HFFc6 (cell line): ENCODE data around the gene MAP2K2. TPM values are rescaled to one million over a fixed set of nuclear protein-coding genes. Genes with fewer than 3 reads are reported as not detected.

Experiments
- DNase-seq: peaks from one replicate; pipeline ENCODE4 v3.0.0-alpha.2; 2018
- H3K27ac Mint-ChIP-seq: 2 replicates; pipeline ENCODE4 v1.8.0; 2020; ENCODE audit warnings: mild to moderate bottlenecking, mixed read lengths
- H3K27me3 Mint-ChIP-seq: 2 replicates; pipeline ENCODE4 v1.8.0; 2021; ENCODE audit warnings: mild to moderate bottlenecking, moderate library complexity, mixed read lengths; ENCODE audit not compliant: insufficient read depth
- H3K36me3 Mint-ChIP-seq: 2 replicates; pipeline ENCODE4 v1.8.0; 2021; ENCODE audit warnings: low read depth, mixed read lengths
- H3K4me1 Mint-ChIP-seq: 2 replicates; pipeline ENCODE4 v1.8.0; 2020; ENCODE audit warnings: low read depth, mixed read lengths
- H3K4me3 Mint-ChIP-seq: 2 replicates; pipeline ENCODE4 v1.8.0; 2020; ENCODE audit warnings: mild to moderate bottlenecking, moderate library complexity, mixed read lengths
- H3K9me3 Mint-ChIP-seq: 2 replicates; pipeline ENCODE4 v1.8.0; 2020; ENCODE audit warnings: mild to moderate bottlenecking, mixed read lengths
- total RNA-seq, 6 experiments: library from RNA; stranded (reverse); fragmentation: NEBNext Ultra II Directional; extraction: Animal tissue kit (Norgen Biotek cat#: 25700); gene quantifications; 2 replicates in 1 of 6; 3 replicates in 5 of 6; pipeline ENCODE4 v1.2.3, GENCODE V29; 2021
- TF ChIP-seq, protein P1 (sequence below): fragments of 200-600 bp; sonication (generic); IDR thresholded peaks from 2 replicates; pipeline ENCODE4 v1.5.0; 2021; ENCODE audit warnings: antibody characterized with exemption, mild to moderate bottlenecking

The MAP2K2 gene
- total RNA-seq, 6 experiments from 2014 or later = 175 to 209 (median 187) TPM

DNA sequence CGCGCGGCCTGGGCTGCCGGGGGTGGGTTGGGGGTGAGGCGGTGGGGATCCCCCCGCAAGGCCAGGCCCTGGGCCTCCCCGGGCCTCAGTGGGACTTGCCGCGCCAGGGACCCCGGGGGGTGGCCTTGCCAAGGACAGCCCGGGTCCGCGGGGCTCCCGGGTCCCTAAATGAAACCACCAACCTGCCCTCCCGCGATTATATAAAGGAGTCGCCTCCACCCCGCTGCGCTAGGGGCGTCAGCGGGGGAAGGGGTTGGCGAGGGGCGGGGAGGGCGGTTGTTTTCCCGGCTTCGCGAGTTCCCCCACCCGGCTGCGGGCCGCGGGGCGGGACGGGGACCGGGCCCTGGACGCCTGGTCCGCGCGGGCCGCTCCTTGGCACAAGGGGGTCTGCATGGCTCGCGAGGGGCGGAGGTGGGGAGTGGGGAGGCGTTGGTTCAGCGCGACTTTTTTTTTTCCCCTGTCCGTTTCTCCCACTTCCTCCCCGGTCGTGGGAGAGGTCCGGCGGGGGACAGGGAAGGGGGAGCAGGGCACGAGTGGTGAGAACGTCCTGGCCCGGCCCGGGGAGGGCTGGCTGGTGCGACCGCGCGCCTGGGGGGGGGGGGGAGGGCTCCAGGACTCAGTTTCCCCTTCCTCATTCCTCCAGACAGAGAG lies 56.4 kb downstream of the MAP2K2 start:
- no peaks in the 10 kb centered on the region for H3K36me3 Mint-ChIP-seq
- peaks cover 2% of the 10 kb centered on the region for H3K27me3 Mint-ChIP-seq
- no peaks in the 10 kb centered on the region for H3K9me3 Mint-ChIP-seq
- TF ChIP-seq, protein P1, sequence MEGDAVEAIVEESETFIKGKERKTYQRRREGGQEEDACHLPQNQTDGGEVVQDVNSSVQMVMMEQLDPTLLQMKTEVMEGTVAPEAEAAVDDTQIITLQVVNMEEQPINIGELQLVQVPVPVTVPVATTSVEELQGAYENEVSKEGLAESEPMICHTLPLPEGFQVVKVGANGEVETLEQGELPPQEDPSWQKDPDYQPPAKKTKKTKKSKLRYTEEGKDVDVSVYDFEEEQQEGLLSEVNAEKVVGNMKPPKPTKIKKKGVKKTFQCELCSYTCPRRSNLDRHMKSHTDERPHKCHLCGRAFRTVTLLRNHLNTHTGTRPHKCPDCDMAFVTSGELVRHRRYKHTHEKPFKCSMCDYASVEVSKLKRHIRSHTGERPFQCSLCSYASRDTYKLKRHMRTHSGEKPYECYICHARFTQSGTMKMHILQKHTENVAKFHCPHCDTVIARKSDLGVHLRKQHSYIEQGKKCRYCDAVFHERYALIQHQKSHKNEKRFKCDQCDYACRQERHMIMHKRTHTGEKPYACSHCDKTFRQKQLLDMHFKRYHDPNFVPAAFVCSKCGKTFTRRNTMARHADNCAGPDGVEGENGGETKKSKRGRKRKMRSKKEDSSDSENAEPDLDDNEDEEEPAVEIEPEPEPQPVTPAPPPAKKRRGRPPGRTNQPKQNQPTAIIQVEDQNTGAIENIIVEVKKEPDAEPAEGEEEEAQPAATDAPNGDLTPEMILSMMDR = peak; percentile 10; the same call in 1 of the 2 replicates
- H3K4me3 Mint-ChIP-seq = peak overlapping the region; percentile 81
- DNase-seq = no peak
- H3K4me1 Mint-ChIP-seq = peaks cover 11% of the 10 kb centered on the region
- H3K27ac Mint-ChIP-seq = peak overlapping the region; percentile 26; the same call in 1 of the 2 replicates

- peaks cover 2% of the 10 kb centered on the region for H3K27me3 Mint-ChIP-seq
- H3K36me3 Mint-ChIP-seq = no peaks in the 10 kb centered on the region
These were observed 57.1 kb downstream of the MAP2K2 start, which contains the start of gene ZBTB7A for GRCh38 chr19:4066682-4067395. Gene ZBTB7A, minus strand, starts transcription at chr19:4066899. Its CDS starts 11,667 bp downstream, at chr19:4055232.

GRCh38 chr19:4066176-4066606 lies 57.7 kb downstream of the MAP2K2 start:
- Mint-ChIP-seq H3K36me3 (no peaks in the 10 kb centered on the region), H3K27me3 (peaks cover 2% of the 10 kb centered on the region), H3K4me3 (peak overlapping the region; percentile 47), H3K27ac (no peak overlapping the region), H3K9me3 (no peaks in the 10 kb centered on the region), H3K4me1 (peaks cover 11% of the 10 kb centered on the region)
- TF ChIP-seq, protein P1 = no peak; the same call in 1 of the 2 replicates
- no peak for DNase-seq

More at GRCh38 chr19:4066682-4067395, 57.1 kb downstream of the MAP2K2 start, which contains the start of gene ZBTB7A:
- TF ChIP-seq, protein P1 = no peak
- peak; percentile 67 for DNase-seq
- Mint-ChIP-seq H3K9me3 (no peaks in the 10 kb centered on the region), H3K27ac (peak within 1 kb of the TSS; percentile 45; the same call in 1 of the 2 replicates), H3K4me1 (peaks cover 11% of the 10 kb centered on the region), H3K4me3 (peak within 1 kb of the TSS; percentile 81)

DNA sequence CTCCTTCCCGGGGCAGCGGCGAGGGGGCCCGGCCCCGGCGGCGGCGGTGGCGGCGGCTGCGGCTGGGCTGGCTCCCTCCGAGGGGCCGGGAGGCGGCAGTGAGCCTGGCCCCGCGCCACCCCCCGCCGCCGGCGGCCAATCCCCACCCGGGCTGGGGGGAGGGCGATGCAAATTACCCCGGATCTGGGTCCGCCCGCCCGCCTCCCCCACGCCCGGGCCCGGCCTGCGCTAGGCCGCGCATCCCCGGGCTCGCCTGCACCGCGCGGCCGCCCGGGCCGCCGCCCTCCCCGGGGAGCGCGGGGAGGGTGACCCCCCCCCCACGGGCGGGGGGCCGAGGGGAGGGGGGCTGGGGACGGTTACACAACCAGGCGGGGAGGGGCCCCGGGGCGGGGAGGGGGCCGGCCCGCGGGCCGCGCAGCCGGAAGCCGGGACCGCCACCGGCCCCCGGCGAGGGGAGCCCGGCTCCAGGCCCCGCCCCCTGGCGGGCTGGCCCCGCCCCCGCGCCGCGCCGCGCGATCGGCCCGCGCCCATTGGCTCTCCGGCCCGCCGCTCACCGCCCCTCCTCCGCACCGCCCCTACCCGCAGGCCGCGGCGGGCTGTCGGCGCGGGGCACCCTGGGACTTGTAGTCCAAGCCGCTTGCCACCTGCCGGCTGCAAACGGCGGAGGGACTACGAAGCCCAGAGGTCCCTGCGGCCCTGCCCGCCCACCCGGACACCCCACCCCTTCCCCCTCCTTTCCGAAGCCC lies 58.3 kb downstream of the MAP2K2 start:
- Mint-ChIP-seq H3K36me3 (no peaks in the 10 kb centered on the region), H3K4me3 (peak overlapping the region; percentile 47), H3K4me1 (peaks cover 11% of the 10 kb centered on the region), H3K9me3 (no peaks in the 10 kb centered on the region), H3K27me3 (peaks cover 2% of the 10 kb centered on the region), H3K27ac (no peak overlapping the region)
- TF ChIP-seq, protein P1 = no peak
- DNase-seq = peak; percentile 97

DNA sequence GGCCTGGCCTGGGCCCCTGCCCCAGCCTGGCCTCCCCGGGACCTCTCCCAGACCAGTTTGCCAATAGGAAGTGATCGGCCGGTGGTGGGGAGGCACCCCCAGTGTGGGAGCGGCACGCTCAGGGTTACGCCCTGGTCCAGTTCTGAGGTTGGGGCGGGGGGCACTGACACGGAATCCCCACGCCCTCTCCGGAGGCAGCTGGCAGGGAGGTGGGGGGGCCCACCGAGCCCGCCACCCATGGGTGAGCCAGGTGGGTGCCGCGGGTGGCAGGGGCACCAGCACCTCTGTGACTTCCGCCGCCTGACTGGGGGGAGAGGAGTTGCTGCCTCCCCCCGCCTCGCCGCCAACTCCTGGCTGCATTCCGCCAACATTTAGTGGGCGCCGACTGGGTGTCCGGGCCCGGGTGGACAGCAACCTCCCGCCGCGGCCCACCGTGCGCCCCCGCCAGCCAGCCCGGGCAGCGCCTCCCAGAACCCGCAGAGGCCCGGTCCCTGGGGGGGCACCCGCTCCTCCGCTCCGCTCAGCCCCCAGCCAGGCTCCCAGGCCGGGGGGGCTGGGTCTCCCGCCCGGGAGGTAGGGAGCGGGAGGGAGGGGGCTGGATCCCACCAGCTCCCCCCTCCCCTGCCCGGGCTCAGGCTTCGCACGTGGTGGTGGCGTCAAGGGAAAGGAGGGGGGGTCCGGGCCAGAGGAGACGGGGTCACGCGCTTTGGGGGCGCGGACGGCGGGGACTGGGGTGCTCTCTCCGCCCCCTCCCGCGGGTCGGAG lies 59.2 kb downstream of the MAP2K2 start:
- H3K27ac Mint-ChIP-seq = peak overlapping the region; percentile 88
- DNase-seq = no peak
- H3K4me3 Mint-ChIP-seq = peak overlapping the region; percentile 92
- H3K36me3 Mint-ChIP-seq = no peaks in the 10 kb centered on the region
- H3K9me3 Mint-ChIP-seq = no peaks in the 10 kb centered on the region
- TF ChIP-seq, protein P1 = no peak
- peaks cover 15% of the 10 kb centered on the region for H3K4me1 Mint-ChIP-seq
- H3K27me3 Mint-ChIP-seq = peaks cover 4% of the 10 kb centered on the region
